Measurements from ENCODE around the gene RSAD2.

DNA sequence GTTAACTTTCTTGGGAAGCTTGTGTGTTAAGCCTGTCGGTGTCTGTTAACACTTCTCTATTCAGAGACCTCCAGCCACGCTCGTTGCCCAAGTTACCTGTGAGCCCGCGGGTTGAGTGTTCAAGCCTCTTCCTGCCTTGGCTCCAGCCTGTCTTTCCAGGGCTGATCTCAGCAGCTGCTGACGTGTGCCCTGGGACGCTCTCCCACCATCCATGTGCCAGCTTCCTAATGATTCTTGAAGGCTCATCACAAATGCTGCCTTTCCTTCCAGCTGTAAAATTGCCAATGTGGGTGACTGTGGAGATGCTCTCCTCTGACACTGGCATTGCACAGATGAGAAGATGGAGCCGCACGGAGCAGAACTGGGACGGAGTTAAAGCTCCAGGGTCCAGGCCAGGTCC is 45.7 kb downstream of the RSAD2 start:
- TF ChIP-seq CTCF (conservative IDR thresholded peaks at IDR 0.05), result no peak
- TF ChIP-seq EZH2 (IDR thresholded peaks at IDR 0.05; ENCODE audit: low read depth), result no peak

Data from PC-9 (cell line).